ENCODE data around the gene CHI3L1. TPM values are rescaled to one million over a fixed set of nuclear protein-coding genes. Genes with fewer than 3 reads are reported as not detected.

The CHI3L1 gene
- total and polyA plus RNA-seq, 9 donors = 4.0 to 70.5 (median 6.8) TPM; not detected in 1

DNA sequence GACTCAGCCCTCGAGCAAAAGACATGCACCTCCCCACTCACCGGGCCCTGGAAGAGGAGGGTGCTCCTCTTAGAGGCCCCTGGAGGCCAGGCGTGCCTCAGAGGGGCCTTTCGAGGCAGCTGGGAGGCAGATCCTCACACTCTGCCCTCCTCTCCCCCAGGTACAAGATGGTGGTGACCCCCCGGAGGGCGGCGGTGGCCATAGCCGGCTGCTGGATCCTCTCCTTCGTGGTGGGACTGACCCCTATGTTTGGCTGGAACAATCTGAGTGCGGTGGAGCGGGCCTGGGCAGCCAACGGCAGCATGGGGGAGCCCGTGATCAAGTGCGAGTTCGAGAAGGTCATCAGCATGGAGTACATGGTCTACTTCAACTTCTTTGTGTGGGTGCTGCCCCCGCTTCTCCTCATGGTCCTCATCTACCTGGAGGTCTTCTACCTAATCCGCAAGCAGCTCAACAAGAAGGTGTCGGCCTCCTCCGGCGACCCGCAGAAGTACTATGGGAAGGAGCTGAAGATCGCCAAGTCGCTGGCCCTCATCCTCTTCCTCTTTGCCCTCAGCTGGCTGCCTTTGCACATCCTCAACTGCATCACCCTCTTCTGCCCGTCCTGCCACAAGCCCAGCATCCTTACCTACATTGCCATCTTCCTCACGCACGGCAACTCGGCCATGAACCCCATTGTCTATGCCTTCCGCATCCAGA is 21.3 kb downstream of the CHI3L1 start:
- Histone ChIP-seq H3K27ac (no peak overlapping the region), H3K4me1 (ENCODE audit: insufficient read depth) (no peaks in the 10 kb centered on the region), H3K27me3 (no peaks in the 10 kb centered on the region), H3K4me3 (no peak overlapping the region), H3K36me3 (no peaks in the 10 kb centered on the region), H3K9me3 (no peaks in the 10 kb centered on the region)
- no peak for TF ChIP-seq EP300 (IDR thresholded peaks at IDR 0.05)
- TF ChIP-seq, protein P1, sequence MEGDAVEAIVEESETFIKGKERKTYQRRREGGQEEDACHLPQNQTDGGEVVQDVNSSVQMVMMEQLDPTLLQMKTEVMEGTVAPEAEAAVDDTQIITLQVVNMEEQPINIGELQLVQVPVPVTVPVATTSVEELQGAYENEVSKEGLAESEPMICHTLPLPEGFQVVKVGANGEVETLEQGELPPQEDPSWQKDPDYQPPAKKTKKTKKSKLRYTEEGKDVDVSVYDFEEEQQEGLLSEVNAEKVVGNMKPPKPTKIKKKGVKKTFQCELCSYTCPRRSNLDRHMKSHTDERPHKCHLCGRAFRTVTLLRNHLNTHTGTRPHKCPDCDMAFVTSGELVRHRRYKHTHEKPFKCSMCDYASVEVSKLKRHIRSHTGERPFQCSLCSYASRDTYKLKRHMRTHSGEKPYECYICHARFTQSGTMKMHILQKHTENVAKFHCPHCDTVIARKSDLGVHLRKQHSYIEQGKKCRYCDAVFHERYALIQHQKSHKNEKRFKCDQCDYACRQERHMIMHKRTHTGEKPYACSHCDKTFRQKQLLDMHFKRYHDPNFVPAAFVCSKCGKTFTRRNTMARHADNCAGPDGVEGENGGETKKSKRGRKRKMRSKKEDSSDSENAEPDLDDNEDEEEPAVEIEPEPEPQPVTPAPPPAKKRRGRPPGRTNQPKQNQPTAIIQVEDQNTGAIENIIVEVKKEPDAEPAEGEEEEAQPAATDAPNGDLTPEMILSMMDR (IDR thresholded peaks at IDR 0.05) = no peak
- TF ChIP-seq POLR2A (IDR thresholded peaks at IDR 0.05) = no peak
- no peak for DNase-seq
- intact Hi-C loops (cut with DNase I) = no loop called here
- WGBS, 3 donors = 93 to 94% (median 94%) methylated on average over 28 of the region's 28 CpGs

DNA sequence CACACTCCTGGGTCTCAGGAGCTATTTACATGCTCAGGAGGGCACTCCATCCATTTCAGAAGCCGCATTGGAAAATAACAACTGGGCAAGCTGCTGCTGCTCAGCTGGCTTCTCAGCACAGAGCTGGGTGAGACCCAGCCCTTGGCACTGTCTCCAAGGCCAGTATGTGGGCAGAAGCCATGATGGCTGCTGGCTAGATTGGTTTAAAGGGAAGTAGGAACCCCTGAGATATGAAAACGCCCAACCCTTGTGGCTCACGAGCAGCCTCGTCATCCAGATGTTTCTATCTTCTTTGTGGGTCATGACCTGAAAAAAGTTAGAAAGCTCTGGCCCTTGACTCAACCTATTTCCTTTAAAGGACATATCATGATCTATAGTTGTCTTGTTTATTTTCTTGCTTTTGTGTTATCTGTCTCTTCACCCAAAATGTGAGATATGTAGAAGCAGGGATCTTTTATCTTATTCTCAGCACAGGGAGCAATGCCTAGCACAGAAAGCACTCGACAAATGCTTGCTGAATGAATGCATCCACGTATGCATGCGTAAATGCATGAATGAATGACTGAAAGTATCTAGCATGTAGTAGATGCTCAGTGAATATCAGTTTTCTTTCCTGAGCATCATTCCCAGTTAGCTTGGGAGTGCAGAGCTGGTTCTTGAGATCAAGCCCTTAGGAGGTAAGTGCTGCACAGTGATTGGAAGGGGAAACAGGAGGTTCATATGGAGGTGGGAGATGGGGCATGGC is 22.4 kb downstream of the CHI3L1 start:
- Histone ChIP-seq H3K27me3 (no peaks in the 10 kb centered on the region), H3K27ac (no peak overlapping the region), H3K4me3 (no peak overlapping the region), H3K36me3 (no peaks in the 10 kb centered on the region), H3K9me3 (no peaks in the 10 kb centered on the region), H3K4me1 (ENCODE audit: insufficient read depth) (no peaks in the 10 kb centered on the region)
- TF ChIP-seq EP300 (IDR thresholded peaks at IDR 0.05) = no peak
- TF ChIP-seq POLR2A (IDR thresholded peaks at IDR 0.05) = no peak
- TF ChIP-seq, protein P1 (IDR thresholded peaks at IDR 0.05) = no peak
- intact Hi-C loops (cut with DNase I) = no loop called here
- DNase-seq = no peak
- 53 to 65% (median 56%) methylated on average over 7 of the region's 7 CpGs for whole genome bisulfite sequencing, 3 donors

DNA sequence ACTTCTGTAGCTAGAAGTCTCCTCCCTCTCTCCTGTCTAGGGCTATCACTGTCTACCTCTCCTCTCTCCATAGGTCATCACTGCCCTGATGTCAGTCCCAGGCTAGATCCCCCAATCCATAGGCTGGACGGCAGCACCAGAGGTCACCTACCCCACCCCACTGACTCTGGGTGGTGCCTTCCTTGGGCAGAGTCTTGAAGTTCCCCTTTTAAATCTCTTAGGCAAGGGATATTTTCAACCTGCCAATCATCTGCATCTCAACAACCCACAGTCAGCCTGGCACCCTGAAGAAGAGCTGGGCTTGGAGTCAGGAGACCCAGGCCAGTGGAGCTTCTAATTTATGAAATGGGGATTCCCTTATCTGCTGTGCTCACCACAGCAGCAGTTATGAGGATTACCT is 24.1 kb downstream of the CHI3L1 start:
- Histone ChIP-seq H3K4me1 (ENCODE audit: insufficient read depth) (no peaks in the 10 kb centered on the region), H3K27ac (no peak overlapping the region), H3K9me3 (no peaks in the 10 kb centered on the region), H3K4me3 (no peak overlapping the region), H3K27me3 (no peaks in the 10 kb centered on the region), H3K36me3 (no peaks in the 10 kb centered on the region)
- DNase-seq = no peak
- intact Hi-C loops (cut with DNase I) = no loop called here
- WGBS, 3 donors = 64 to 79% (median 75%) methylated on average over 1 of the region's 1 CpG
- TF ChIP-seq POLR2A (IDR thresholded peaks at IDR 0.05) (no peak), EP300 (IDR thresholded peaks at IDR 0.05) (no peak)
- TF ChIP-seq, protein P1 (IDR thresholded peaks at IDR 0.05) = no peak

DNA sequence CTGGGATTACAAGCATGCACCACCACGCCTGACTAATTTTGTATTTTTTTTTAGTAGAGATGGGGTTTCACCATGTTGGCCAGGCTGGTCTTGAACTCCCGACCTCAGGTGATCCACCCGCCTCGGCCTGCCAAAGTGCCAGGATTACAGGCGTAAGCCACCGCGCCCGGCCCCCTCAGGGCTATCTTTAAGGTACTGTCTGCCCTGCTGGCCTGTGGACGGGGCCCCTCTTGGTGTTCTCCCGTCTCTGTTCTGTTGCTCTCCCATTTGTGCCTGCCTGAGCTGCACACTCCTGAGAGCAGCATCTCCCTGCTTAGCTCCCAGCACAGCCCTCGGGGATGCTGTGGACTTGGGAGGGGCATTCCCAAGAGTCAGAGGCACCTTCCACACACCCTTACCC is 24.8 kb downstream of the CHI3L1 start:
- DNase-seq = no peak
- WGBS, 3 donors = 91 to 93% (median 93%) methylated on average over 11 of the region's 11 CpGs
- TF ChIP-seq, protein P1 (IDR thresholded peaks at IDR 0.05) = no peak
- TF ChIP-seq POLR2A (IDR thresholded peaks at IDR 0.05) (no peak), EP300 (IDR thresholded peaks at IDR 0.05) (no peak)
- Histone ChIP-seq H3K27ac (no peak overlapping the region), H3K4me3 (no peak overlapping the region), H3K36me3 (no peaks in the 10 kb centered on the region), H3K27me3 (no peaks in the 10 kb centered on the region), H3K4me1 (ENCODE audit: insufficient read depth) (no peaks in the 10 kb centered on the region), H3K9me3 (no peaks in the 10 kb centered on the region)
- intact Hi-C loops (cut with DNase I) = no loop called here

Measured in ovary (tissue), 9 donors.